ENCODE data around the gene SLC17A6. TPM values are rescaled to one million over a fixed set of nuclear protein-coding genes. Genes with fewer than 3 reads are reported as not detected.

Gene SLC17A6
- total and polyA plus RNA-seq, 2 donors (not counting 3 experiments of a cell fraction or from before 2014, with no cell fraction given), result not detected

- Histone ChIP-seq H3K4me1 (ENCODE audit: control insufficient read depth, extremely low read depth, insufficient read depth, low read length) (no peaks in the 10 kb centered on the region), H3K4me3 (replicated peaks in 1 of 3; ENCODE audit: insufficient read depth in 1 of 3, low read depth in 1 of 3, low read length in 3 of 3) (no peak overlapping the region), H3K9me3 (replicated peaks; ENCODE audit: control insufficient read depth, insufficient read depth, low read length) (no peaks in the 10 kb centered on the region), H3K27me3 (ENCODE audit: control insufficient read depth in 2 of 2, insufficient read depth in 2 of 2, low read length in 2 of 2) (peaks cover 17 to 23% of the 10 kb centered on the region in 2 experiments), H3K9me1 (replicated peaks; ENCODE audit: control insufficient read depth, extremely low read depth, insufficient read depth, low read length) (no peaks in the 10 kb centered on the region), H3K9ac (replicated peaks; ENCODE audit: extremely low read depth, insufficient read depth, low read length) (no peak overlapping the region), H3K27ac (ENCODE audit: insufficient read depth, low read depth, low read length) (no peak overlapping the region), H3K79me2 (ENCODE audit: control insufficient read depth, insufficient read depth, low read length) (no peaks in the 10 kb centered on the region), H3K36me3 (ENCODE audit: control insufficient read depth in 2 of 2, extremely low read depth in 1 of 2, insufficient read depth in 2 of 2, low read length in 2 of 2) (no peaks in the 10 kb centered on the region), H3K4me2 (ENCODE audit: insufficient read depth, low read length) (no peak overlapping the region), H2AFZ (ENCODE audit: low read depth, low read length) (no peak overlapping the region), H4K20me1 (replicated peaks; ENCODE audit: control insufficient read depth, extremely low read depth, insufficient read depth, low read length) (no peaks in the 10 kb centered on the region)
- DNase-seq (ENCODE audit: low read depth, low spot score), result no peak
- dilution Hi-C loops (cut with MboI; ENCODE audit: extremely low pct_ligation_motif_present, low sequenced_read_pairs) (no loop called here), intact Hi-C loops (cut with micrococcal nuclease) (no loop called here)
- BruUV-seq (replicated peaks), result no TSS peak
- TF ChIP-seq FOS (IDR thresholded peaks at IDR 0.05; ENCODE audit: borderline replicate concordance, insufficient read depth, low read length), result no peak
- CTCF ChIA-PET, result interaction anchor here (1.2 kb wide), 1 partner anchor 13 kb away, joined by 3 read pairs; no protein-coding TSS in a partner anchor
- no peak for FAIRE-seq
- POLR2A ChIA-PET, result no interaction called here
Measured at GRCh38 chr11:22347857-22348487, 9.8 kb downstream of the SLC17A6 start.

GRCh38 chr11:22349491-22349890 is 11.3 kb downstream of the SLC17A6 start:
- ChIA-PET CTCF (no interaction called here), POLR2A (no interaction called here)
- Histone ChIP-seq H3K36me3 (ENCODE audit: control insufficient read depth in 2 of 2, extremely low read depth in 1 of 2, insufficient read depth in 2 of 2, low read length in 2 of 2) (no peaks in the 10 kb centered on the region), H4K20me1 (replicated peaks; ENCODE audit: control insufficient read depth, extremely low read depth, insufficient read depth, low read length) (no peaks in the 10 kb centered on the region), H3K9ac (replicated peaks; ENCODE audit: extremely low read depth, insufficient read depth, low read length) (no peak overlapping the region), H3K27me3 (ENCODE audit: control insufficient read depth in 2 of 2, insufficient read depth in 2 of 2, low read length in 2 of 2) (peaks cover 3 to 8% of the 10 kb centered on the region in 2 experiments), H2AFZ (ENCODE audit: low read depth, low read length) (no peak overlapping the region), H3K79me2 (ENCODE audit: control insufficient read depth, insufficient read depth, low read length) (no peaks in the 10 kb centered on the region), H3K9me1 (replicated peaks; ENCODE audit: control insufficient read depth, extremely low read depth, insufficient read depth, low read length) (no peaks in the 10 kb centered on the region), H3K4me3 (replicated peaks in 1 of 3; ENCODE audit: insufficient read depth in 1 of 3, low read depth in 1 of 3, low read length in 3 of 3) (no peak overlapping the region), H3K4me1 (ENCODE audit: control insufficient read depth, extremely low read depth, insufficient read depth, low read length) (no peaks in the 10 kb centered on the region), H3K9me3 (replicated peaks; ENCODE audit: control insufficient read depth, insufficient read depth, low read length) (no peaks in the 10 kb centered on the region), H3K4me2 (ENCODE audit: insufficient read depth, low read length) (no peak overlapping the region), H3K27ac (ENCODE audit: insufficient read depth, low read depth, low read length) (no peak overlapping the region)
- BruUV-seq (replicated peaks), result no TSS peak
- DNase-seq (ENCODE audit: low read depth, low spot score) (no peak), FAIRE-seq (no peak)
- no peak for TF ChIP-seq EZH2 (IDR thresholded peaks at IDR 0.05; ENCODE audit: borderline replicate concordance, low read depth, low read length, severe bottlenecking)
- TF ChIP-seq FOS (IDR thresholded peaks at IDR 0.05; ENCODE audit: borderline replicate concordance, insufficient read depth, low read length), result no peak
- dilution Hi-C loops (cut with MboI; ENCODE audit: extremely low pct_ligation_motif_present, low sequenced_read_pairs), result no loop called here
- intact Hi-C loops (cut with micrococcal nuclease), result no loop called here

Data from endothelial cell of umbilical vein (primary cell).